Neutrophil (primary cell): ENCODE data around the gene IL36RN.

Experiments used
- H3K27ac ChIP-seq: fragments of 200-600 bp; sonication (generic); 2 replicates; pipeline ENCODE4 v1.5.1; 2016; ENCODE audit warnings: mild to moderate bottlenecking, moderate library complexity
- H3K27me3 ChIP-seq: fragments of 200-600 bp; sonication (generic); 2 replicates; pipeline ENCODE4 v1.6.0; 2016; ENCODE audit warnings: mild to moderate bottlenecking
- H3K36me3 ChIP-seq: fragments of 200-600 bp; sonication (generic); 2 replicates; pipeline ENCODE4 v1.5.1; 2017
- H3K4me1 ChIP-seq, 2 experiments: fragments of 200-600 bp in 1 of 2; sonication (generic) in 1 of 2; 1 replicate in 1 of 2; 2 replicates in 1 of 2; pipeline versions ENCODE4 v1.5.1 to v1.6.1; 2013 to 2016; ENCODE audit warnings: low read depth in 1 of 2, low read length in 1 of 2, mild to moderate bottlenecking in 1 of 2, moderate library complexity in 1 of 2; ENCODE audit not compliant: control insufficient read depth in 1 of 2, insufficient read depth in 1 of 2
- H3K4me3 ChIP-seq, 2 experiments: fragments of 200-600 bp in 1 of 2; sonication (generic) in 1 of 2; 1 replicate in 1 of 2; 2 replicates in 1 of 2; pipeline ENCODE4 v1.5.1; 2013 to 2016; ENCODE audit warnings: low read depth in 1 of 2, low read length in 1 of 2, mild to moderate bottlenecking in 1 of 2, moderate library complexity in 1 of 2
- H3K9me3 ChIP-seq: fragments of 200-600 bp; sonication (generic); 2 replicates; pipeline ENCODE4 v1.5.1; 2016
- CTCF ChIP-seq: fragments of 200-600 bp; sonication (generic); IDR thresholded peaks from 2 replicates; pipeline ENCODE4 v1.5.1; 2016; ENCODE audit warnings: antibody characterized with exemption

IL36RN gene

GRCh38 chr2:113068706-113069485, 9.9 kb downstream of the IL36RN start:
- no peaks in the 10 kb centered on the region for H3K9me3 ChIP-seq
- H3K36me3 ChIP-seq: no peaks in the 10 kb centered on the region
- no peak for TF ChIP-seq CTCF
- H3K4me3 ChIP-seq: no peak overlapping the region
- H3K4me1 ChIP-seq: no peaks in the 10 kb centered on the region
- H3K27ac ChIP-seq: no peak overlapping the region
- no peaks in the 10 kb centered on the region for H3K27me3 ChIP-seq

- no peak overlapping the region for H3K4me3 ChIP-seq
- H3K36me3 ChIP-seq: no peaks in the 10 kb centered on the region
- no peaks in the 10 kb centered on the region for H3K27me3 ChIP-seq
- H3K4me1 ChIP-seq: no peaks in the 10 kb centered on the region
- TF ChIP-seq CTCF: no peak
- no peak overlapping the region for H3K27ac ChIP-seq
- no peaks in the 10 kb centered on the region for H3K9me3 ChIP-seq
Observed at GRCh38 chr2:113069676-113070605, 10.9 kb downstream of the IL36RN start.

- Histone ChIP-seq H3K4me1 (no peaks in the 10 kb centered on the region), H3K36me3 (no peaks in the 10 kb centered on the region), H3K9me3 (no peaks in the 10 kb centered on the region), H3K27me3 (no peaks in the 10 kb centered on the region), H3K27ac (no peak overlapping the region), H3K4me3 (no peak overlapping the region)
- TF ChIP-seq CTCF: no peak
Observed at GRCh38 chr2:113070606-113070975, 11.6 kb downstream of the IL36RN start.

- Histone ChIP-seq H3K27me3 (no peaks in the 10 kb centered on the region), H3K9me3 (no peaks in the 10 kb centered on the region), H3K4me1 (no peaks in the 10 kb centered on the region), H3K4me3 (no peak overlapping the region), H3K27ac (no peak overlapping the region), H3K36me3 (no peaks in the 10 kb centered on the region)
- no peak for TF ChIP-seq CTCF
Observed at GRCh38 chr2:113072584-113072983, 13.6 kb downstream of the IL36RN start.

GRCh38 chr2:113073325-113073834, 14.4 kb downstream of the IL36RN start:
- TF ChIP-seq CTCF: no peak
- Histone ChIP-seq H3K27me3 (no peaks in the 10 kb centered on the region), H3K27ac (no peak overlapping the region), H3K4me3 (no peak overlapping the region), H3K4me1 (no peaks in the 10 kb centered on the region), H3K9me3 (no peaks in the 10 kb centered on the region), H3K36me3 (no peaks in the 10 kb centered on the region)
